Activated T-cell treated with anti-CD3 and anti-CD28 coated beads, Interleukin-2, amount 50 U/mL, for 4 hours (primary cell): Measurements from ENCODE around the gene ASS1. TPM values are rescaled to one million over a fixed set of nuclear protein-coding genes. Genes with fewer than 3 reads are reported as not detected.

Experiments used
- ATAC-seq, 2 donors: fragments of 200-7000 bp; cut with Tn5 transposase; one replicate each; pipeline ENCODE4 v1.10.0; 2021
- DNase-seq: peaks from one replicate; pipeline ENCODE4 v3.0.0-alpha.2; 2020
- H3K27me3 Mint-ChIP-seq: one replicate; pipeline ENCODE4 v1.8.0; 2021; ENCODE audit warnings: low read depth, mixed read lengths
- H3K36me3 Mint-ChIP-seq: one replicate; pipeline ENCODE4 v1.8.0; 2022; ENCODE audit warnings: mixed read lengths; ENCODE audit not compliant: insufficient read depth
- H3K4me1 Mint-ChIP-seq: one replicate; pipeline ENCODE4 v1.8.0; 2021; ENCODE audit warnings: low read depth, mixed read lengths
- H3K4me3 Mint-ChIP-seq: one replicate; pipeline ENCODE4 v1.8.0; 2021; ENCODE audit warnings: mild to moderate bottlenecking, moderate library complexity, mixed read lengths
- H3K9me3 Mint-ChIP-seq: one replicate; pipeline ENCODE4 v1.8.0; 2021; ENCODE audit warnings: mixed read lengths
- total RNA-seq, 3 donors: library from RNA; stranded (reverse); gene quantifications; one replicate each; pipeline ENCODE4 v1.2.1, GENCODE V29; 2021

The ASS1 gene
- total RNA-seq, 3 donors from 2014 or later, result 1.4 to 2.6 (median 2.6) TPM

DNA sequence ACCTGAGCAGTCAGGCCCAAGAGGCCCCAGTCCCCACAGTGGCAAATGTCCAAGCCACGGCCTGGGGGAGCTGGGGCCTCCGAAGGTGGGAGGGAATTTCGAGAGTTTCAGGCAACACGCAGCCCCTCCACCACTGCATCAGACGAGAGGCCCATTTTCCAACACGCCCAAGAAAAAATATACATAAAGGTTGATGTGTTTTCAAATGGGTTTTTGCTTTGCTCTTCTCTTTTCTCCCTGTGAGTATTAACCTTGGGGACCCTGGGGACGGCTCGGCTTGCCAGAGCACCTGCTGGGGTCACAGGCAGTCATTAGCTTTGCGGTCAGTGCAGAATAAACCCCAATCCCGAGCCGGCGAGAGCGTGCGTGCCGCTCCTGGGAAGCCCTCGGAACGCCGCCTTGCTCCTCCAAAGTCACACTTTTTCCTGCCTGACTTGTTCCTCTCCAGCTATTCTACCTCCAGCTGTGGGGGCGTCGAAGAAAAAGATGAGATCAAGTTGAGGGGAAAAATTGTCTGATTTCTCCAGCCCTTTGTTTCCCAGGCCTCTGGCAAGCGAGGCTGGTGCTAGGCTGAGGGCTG, 31.5 kb downstream of the ASS1 start:
- DNase-seq (no peak), ATAC-seq (no peak)
- no peaks in the 10 kb centered on the region for H3K9me3 Mint-ChIP-seq
- peaks cover 25% of the 10 kb centered on the region for H3K27me3 Mint-ChIP-seq
- H3K4me1 Mint-ChIP-seq, result no peaks in the 10 kb centered on the region
- H3K4me3 Mint-ChIP-seq, result no peak overlapping the region
- no peaks in the 10 kb centered on the region for H3K36me3 Mint-ChIP-seq

DNA sequence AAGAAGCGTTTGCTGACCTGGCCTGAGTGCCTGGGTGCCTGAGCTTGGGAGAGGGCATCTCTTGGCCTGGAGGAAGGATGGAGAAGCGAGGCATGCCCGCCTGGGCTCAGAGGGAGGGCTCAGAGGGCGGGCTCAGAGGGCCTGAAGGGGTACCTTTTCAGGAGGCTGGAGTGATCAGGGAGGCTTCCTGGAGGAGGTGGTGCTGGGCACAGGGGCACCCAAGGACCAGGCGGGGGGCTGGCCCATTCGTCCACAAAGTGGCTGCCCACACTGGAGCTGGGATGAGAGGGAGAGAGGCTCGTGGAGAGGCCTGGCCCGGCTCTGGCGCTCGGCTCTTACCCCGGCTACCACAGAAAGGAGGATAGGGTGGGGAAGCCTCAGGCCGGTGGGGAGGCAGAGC, 32.8 kb downstream of the ASS1 start:
- no peak for DNase-seq
- H3K36me3 Mint-ChIP-seq, result no peaks in the 10 kb centered on the region

DNA sequence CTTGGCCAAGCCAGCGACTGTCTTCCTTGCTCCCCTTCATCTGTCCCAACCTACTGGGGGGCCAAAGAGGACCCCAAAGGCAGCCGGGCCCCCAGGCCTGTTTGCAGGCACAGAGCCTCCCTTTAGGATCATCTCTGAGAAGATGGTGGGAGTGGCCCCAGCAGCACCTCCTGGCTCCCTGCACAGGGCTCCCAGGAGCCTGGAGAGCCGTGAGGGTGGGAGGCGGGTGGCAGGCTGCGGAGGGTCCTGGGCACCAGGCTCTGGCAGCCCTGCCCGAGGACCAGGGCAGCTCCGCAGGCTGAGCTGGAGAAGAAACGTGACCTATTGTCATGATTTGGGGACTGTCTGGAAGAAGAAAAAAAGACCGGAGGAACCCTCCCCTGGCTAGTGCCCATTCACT, 33.4 kb downstream of the ASS1 start:
- no peaks in the 10 kb centered on the region for H3K4me1 Mint-ChIP-seq
- no peaks in the 10 kb centered on the region for H3K36me3 Mint-ChIP-seq
- DNase-seq (no peak), ATAC-seq (no peak)
- peaks cover 15% of the 10 kb centered on the region for H3K27me3 Mint-ChIP-seq
- H3K4me3 Mint-ChIP-seq, result no peak overlapping the region
- H3K9me3 Mint-ChIP-seq, result no peaks in the 10 kb centered on the region

More for the DNA sequence above, 32.8 kb downstream of the ASS1 start:
- Mint-ChIP-seq H3K9me3 (no peaks in the 10 kb centered on the region), H3K4me1 (no peaks in the 10 kb centered on the region), H3K4me3 (no peak overlapping the region), H3K27me3 (peaks cover 17% of the 10 kb centered on the region)
- ATAC-seq, result no peak

DNA sequence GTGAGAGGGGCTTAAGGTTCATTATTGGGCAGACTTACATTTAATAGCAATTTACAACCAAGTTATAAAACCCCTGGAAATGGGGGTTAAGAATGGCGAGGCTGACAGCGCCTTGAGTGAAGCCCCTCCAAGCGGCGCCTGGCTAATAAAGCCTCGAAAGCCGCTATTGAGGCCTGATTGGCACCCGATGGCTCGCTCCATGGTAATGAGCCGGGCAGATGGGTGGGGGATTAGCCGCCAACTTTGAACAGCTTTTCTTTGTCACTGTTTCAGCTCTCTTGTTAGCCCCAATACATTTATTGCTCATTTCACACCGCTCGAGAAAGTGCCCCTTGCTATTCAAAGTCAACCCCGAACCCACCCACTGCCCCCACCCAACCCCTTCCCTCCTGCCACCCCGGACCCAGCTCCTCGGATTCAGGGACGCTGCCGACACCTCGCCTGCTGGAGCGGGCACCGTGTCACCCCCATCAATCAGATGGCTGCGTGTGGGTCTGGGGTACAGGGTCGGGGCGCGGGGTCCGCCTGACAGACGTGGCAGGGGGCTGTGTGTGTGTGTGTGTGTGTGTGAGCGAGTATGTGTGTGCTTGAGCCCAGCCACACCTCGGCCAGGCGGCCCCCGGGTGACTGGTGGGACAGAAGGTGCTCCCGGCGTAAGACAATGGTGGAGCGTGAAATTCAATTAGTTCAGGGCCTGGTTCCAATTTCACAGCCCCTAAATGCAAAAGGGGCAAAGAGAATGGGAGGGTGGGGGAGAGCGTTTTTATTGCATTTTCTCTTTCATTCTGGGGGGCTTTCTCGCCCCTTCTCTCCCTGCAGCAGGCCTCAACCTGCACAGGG, 34.2 kb downstream of the ASS1 start:
- Mint-ChIP-seq H3K4me3 (no peak overlapping the region), H3K4me1 (no peaks in the 10 kb centered on the region), H3K36me3 (no peaks in the 10 kb centered on the region), H3K27me3 (peaks cover 15% of the 10 kb centered on the region), H3K9me3 (no peaks in the 10 kb centered on the region)
- ATAC-seq (no peak), DNase-seq (no peak)

DNA sequence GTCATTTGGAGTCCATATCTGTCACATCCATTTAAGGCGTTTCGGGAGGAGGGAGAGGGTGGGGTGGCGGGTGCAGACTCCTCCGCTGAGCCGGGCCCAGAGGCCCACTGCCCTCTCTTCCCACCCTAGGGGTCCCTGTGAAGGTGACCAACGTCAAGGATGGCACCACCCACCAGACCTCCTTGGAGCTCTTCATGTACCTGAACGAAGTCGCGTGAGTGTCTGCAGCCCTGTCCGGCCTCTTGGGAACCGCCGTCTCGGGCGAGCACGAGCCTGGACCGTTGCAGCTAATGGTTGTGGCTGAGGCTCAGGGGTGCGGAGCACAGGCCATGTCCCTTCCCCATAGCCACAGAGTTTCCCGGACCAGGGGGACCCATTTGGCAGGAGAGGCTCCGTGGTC, 34.8 kb downstream of the ASS1 start:
- ATAC-seq (no peak), DNase-seq (no peak)
- Mint-ChIP-seq H3K4me1 (no peaks in the 10 kb centered on the region), H3K36me3 (no peaks in the 10 kb centered on the region), H3K4me3 (no peak overlapping the region), H3K9me3 (no peaks in the 10 kb centered on the region), H3K27me3 (peaks cover 20% of the 10 kb centered on the region)

DNA sequence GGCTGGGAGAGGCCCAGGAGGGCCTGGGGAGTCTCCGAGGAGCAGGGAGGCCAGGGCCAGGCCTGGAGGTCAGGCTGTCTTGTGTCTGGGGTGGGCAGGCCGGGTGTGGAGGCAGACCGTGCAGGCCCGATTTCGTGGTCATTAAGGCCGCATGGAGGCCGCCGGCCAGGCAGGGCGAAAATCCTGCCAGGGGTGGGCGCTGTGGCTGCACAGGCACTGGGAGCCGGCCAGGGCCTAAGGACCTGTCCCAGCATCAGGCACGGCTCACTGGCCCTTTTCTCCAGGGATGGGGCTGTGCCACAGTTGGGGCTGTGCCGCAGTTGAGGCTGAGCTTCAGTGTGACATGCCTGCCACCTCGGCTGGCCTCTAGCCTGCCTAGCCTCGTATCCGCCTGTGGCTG, 35.9 kb downstream of the ASS1 start:
- ATAC-seq, result no peak
- Mint-ChIP-seq H3K4me3 (no peak overlapping the region), H3K9me3 (no peaks in the 10 kb centered on the region), H3K36me3 (no peaks in the 10 kb centered on the region), H3K27me3 (peaks cover 24% of the 10 kb centered on the region), H3K4me1 (no peaks in the 10 kb centered on the region)
- no peak for DNase-seq

DNA sequence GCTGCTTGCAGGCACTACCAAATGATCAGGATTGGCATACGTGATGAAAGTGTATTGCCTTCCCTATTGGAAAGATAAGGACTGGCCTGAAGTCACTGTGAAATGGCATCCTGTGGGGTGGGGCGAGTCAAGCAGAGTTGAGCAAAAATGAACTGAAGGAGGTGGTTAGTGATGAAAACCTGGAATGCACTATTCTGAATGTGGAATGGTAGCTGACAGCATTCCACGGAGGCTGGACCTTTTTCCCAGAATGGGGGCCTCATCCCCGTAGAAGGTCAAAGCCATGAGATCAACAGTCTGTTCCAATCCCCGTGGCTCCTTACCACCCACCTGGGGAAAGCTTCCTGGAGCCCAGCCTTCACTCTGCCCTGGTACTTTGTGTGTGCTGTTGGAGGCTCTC, 37.7 kb downstream of the ASS1 start:
- no peaks in the 10 kb centered on the region for H3K9me3 Mint-ChIP-seq
- H3K27me3 Mint-ChIP-seq, result peaks cover 24% of the 10 kb centered on the region
- DNase-seq (no peak), ATAC-seq (no peak)
- no peaks in the 10 kb centered on the region for H3K36me3 Mint-ChIP-seq
- no peaks in the 10 kb centered on the region for H3K4me1 Mint-ChIP-seq
- no peak overlapping the region for H3K4me3 Mint-ChIP-seq

DNA sequence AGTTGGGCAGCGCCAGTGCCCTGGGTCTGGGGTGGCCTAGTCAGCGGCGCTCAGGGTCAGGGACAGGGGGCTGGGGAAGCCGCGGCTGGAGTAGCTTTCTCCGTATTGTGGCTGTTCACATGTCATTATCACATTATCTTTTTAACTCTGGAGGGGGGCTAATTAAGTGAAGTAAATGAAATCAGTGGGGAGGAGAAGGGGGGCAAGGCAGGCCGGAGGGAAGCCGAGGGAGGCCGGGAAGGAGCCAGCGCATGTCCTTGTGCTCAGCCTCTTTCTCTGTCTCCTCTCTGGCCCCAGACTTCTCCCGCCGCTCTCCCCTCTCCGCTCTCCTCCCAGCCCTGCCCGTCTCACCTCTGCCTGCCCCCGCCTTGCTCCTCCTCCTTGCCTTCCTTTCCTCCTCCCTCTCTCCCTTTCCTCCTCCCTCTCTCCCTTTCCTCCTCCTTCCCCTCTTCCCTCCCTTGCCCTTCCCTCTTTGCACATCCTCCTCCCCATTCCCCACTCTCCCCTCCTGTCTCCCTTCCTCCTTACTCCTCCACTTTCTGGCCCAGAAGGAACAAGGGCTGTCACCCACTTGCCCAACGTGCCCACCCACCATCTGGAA, 38.7 kb downstream of the ASS1 start:
- H3K4me1 Mint-ChIP-seq, result no peaks in the 10 kb centered on the region
- DNase-seq, result no peak
- no peaks in the 10 kb centered on the region for H3K9me3 Mint-ChIP-seq
- no peak for ATAC-seq
- peaks cover 26% of the 10 kb centered on the region for H3K27me3 Mint-ChIP-seq
- H3K36me3 Mint-ChIP-seq, result no peaks in the 10 kb centered on the region
- H3K4me3 Mint-ChIP-seq, result no peak overlapping the region

DNA sequence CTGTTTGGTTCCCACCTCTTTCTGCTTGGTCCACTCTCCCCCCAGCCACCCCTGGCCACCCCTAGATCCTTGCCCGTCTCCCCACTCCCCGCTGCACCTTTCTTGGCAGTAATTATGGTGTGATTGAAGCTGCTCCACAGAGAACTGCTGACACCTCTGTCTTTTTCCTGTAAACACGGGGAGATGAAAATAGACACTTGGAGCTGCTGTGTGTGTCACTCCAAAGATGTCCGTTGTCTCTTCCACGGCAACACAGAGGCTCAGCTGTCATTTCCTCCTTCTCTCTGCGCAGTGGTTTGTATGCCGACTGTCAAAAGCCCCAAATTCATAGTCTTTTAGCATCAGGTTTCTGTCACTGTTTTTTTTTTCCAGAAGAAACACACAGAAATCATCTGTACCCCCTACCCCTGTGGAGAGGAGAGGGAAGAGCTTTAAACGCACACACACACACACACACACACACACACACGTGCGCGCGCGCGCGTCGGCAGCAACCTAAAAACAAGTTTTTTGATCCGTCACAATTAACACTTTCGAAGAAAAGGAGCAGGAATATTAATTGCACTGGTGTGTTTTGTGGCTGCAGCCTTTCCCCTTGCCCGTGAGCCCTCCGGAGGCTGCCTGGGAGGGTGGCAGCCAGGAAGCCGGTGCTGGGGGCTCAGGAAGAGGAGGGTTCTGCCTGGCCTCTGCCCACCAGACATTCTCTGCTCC, 39.8 kb downstream of the ASS1 start:
- no peaks in the 10 kb centered on the region for H3K9me3 Mint-ChIP-seq
- H3K27me3 Mint-ChIP-seq, result peaks cover 22% of the 10 kb centered on the region
- DNase-seq, result no peak
- no peak overlapping the region for H3K4me3 Mint-ChIP-seq
- no peak for ATAC-seq
- no peaks in the 10 kb centered on the region for H3K4me1 Mint-ChIP-seq
- H3K36me3 Mint-ChIP-seq, result no peaks in the 10 kb centered on the region

DNA sequence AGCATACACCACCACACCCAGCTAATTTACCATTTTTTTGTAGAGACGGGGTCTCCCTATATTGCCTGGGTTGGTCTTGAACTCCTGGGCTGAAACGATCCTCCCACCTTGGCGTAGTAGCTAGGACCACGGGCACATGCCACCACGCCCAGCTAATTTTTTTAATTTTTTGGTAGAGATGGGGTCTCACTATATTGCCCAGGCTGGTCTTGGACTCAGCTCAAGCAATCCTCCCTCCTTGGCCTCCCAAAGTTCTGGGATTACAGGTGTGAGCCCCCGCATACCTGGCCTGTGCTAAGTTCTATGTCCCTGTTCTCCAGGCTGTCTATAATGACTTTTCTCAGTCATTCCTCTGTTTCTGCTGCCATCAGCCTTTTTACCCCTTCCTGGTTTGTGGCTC, 41.3 kb downstream of the ASS1 start:
- Mint-ChIP-seq H3K9me3 (no peaks in the 10 kb centered on the region), H3K27me3 (peaks cover 25% of the 10 kb centered on the region), H3K4me1 (no peaks in the 10 kb centered on the region), H3K36me3 (no peaks in the 10 kb centered on the region), H3K4me3 (no peak overlapping the region)
- DNase-seq (no peak), ATAC-seq (no peak)

DNA sequence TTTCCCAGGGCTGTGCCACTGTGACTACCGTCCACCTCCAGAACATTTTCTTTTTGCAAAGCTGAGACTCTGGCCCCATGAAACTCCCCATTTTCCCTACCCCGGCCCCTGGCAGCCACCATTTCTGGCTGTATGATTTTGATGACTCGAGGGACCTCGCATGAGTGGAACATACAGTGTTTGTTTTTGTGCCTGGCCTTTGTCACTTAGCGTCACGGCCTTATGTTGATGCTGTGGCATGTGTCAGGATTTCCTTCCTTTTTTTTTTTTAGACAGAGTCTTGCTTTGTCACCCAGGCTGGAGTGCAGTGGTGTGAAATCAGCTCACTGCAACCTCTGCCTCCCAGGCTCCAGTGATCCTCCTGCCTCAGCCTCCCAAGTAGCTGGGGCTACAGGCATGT, 42.7 kb downstream of the ASS1 start:
- peaks cover 29% of the 10 kb centered on the region for H3K27me3 Mint-ChIP-seq
- no peak overlapping the region for H3K4me3 Mint-ChIP-seq
- no peaks in the 10 kb centered on the region for H3K4me1 Mint-ChIP-seq
- ATAC-seq, result no peak
- no peaks in the 10 kb centered on the region for H3K9me3 Mint-ChIP-seq
- H3K36me3 Mint-ChIP-seq, result no peaks in the 10 kb centered on the region
- no peak for DNase-seq

DNA sequence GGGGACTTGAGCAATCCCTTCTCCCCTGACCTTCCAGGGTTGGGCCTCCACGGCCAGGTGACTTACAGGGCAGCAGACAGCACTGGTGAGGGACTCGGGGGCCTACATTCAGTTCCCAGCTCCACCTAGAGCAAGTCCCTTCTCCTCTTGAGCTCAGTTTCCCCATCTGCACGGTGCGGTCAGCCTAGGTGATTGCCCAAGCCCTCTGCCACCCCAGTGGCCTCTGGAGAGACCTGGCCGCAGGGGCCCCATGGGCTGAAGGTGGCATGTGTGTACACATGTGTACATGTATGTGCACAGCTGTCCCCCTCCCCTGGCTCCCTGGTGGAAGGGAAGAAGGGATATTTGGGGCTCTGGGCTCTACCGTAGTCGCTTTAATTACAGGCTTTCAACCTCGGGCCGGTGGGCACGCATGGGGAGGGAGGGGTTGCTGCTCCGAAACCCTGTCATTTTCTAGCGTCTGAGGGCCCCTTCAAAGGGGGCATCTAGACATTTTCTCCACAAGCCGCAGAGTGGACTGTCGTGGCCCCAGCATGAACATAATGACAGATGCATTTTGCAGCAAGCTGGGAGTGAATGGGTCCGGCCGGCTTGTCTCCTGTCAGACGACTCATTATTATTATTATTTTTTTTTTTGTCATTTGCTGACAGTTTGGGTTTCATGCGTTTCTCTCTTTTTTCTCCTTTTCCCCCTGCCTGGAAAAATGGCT, 44.0 kb downstream of the ASS1 start:
- H3K4me3 Mint-ChIP-seq, result no peak overlapping the region
- no peaks in the 10 kb centered on the region for H3K36me3 Mint-ChIP-seq
- no peaks in the 10 kb centered on the region for H3K4me1 Mint-ChIP-seq
- H3K27me3 Mint-ChIP-seq, result peaks cover 28% of the 10 kb centered on the region
- DNase-seq, result no peak
- H3K9me3 Mint-ChIP-seq, result no peaks in the 10 kb centered on the region
- ATAC-seq, result no peak

DNA sequence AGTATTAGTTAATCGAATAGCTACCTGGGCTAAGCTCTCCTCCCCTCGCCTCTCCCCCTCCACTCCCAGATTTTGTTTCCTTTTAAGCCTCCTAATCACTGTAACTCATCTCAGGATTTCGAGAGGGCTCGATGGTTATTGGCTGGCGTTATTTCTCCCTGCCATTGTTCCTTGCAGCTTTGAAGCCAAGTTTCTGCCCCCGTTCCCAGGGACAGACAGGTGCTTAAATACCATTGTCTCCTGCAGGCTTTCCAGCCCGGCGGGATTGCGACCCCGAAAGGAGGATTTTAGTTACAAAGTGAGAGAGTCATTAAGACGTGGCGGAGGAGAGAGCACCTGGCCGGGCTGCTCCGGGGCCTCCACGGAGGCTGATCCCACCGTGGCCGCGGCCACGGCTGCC, 46.2 kb downstream of the ASS1 start:
- Mint-ChIP-seq H3K36me3 (no peaks in the 10 kb centered on the region), H3K9me3 (peaks cover 4% of the 10 kb centered on the region), H3K27me3 (peaks cover 24% of the 10 kb centered on the region), H3K4me3 (no peak overlapping the region), H3K4me1 (no peaks in the 10 kb centered on the region)
- no peak for ATAC-seq
- DNase-seq, result no peak

DNA sequence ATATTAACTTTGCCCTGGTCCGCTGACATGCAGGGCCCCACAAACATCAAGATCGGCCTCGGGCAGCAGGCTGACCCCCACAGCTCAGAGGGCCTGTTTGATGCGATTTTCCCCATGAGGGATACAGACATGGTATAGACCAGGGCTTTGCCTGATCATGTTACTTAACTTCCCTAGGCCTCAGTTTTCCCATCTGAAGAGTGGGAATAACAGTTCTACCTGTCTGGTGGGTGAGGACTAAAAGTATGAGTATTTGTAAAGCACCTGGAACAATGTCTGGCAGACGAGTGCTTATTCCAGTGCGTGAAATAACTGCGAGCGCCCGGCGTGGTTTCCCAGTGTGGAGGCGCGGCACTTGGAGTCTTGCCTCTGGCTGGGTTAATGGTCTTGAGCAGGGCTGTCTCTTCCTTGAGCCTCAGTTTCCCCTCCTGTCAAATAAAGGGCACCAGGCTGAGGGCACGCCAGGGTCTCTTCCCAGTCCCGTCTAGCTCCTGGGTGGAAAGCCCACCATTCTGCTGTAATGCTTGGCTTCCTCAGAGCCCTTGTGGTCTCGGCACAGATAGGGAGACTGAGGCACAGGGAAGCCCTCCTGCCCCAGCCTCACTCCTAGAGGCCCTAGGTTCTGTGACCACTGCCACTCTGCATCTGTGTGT, 47.2 kb downstream of the ASS1 start:
- H3K36me3 Mint-ChIP-seq, result no peaks in the 10 kb centered on the region
- H3K9me3 Mint-ChIP-seq, result peaks cover 4% of the 10 kb centered on the region
- no peak for DNase-seq
- no peak for ATAC-seq
- peaks cover 25% of the 10 kb centered on the region for H3K27me3 Mint-ChIP-seq
- no peak overlapping the region for H3K4me3 Mint-ChIP-seq
- no peaks in the 10 kb centered on the region for H3K4me1 Mint-ChIP-seq
